Stimulated activated CD4-positive, alpha-beta T cell treated with anti-CD3 and anti-CD28 coated beads, Interleukin-4, amount 100 ng/mL, for 48 hours (primary cell): ENCODE results near the gene OR8B4.
A peak's percentile ranks its signal among the peaks of the same experiment; 100 is the strongest.
"Not testable (repeated sequence)": the region's sequence is repeated elsewhere in the genome, so short reads cannot be mapped to it uniquely, and the experiment has no call there.

ENCODE experiments used
- DNase-seq, 2 donors: peaks; one replicate each; pipeline ENCODE4 v3.0.0-alpha.2; 2020; ENCODE audit warnings: low read depth in 2 of 2

OR8B4 gene

GRCh38 chr11:124409906-124410305, 14.8 kb downstream of the OR8B4 start:
- DNase-seq: no peak

GRCh38 chr11:124405581-124405980, 19.1 kb downstream of the OR8B4 start:
- no peak for DNase-seq

- DNase-seq: not testable (repeated sequence)
Measured at GRCh38 chr11:124403186-124403585, 21.5 kb downstream of the OR8B4 start.

- DNase-seq: peak; percentile 42 to 54
Measured at GRCh38 chr11:124402326-124402922, 22.2 kb downstream of the OR8B4 start.

GRCh38 chr11:124398924-124399323, 25.7 kb downstream of the OR8B4 start, which contains the start of gene OR8B3:
OR8B3 (minus strand) TSS chr11:124399024; CDS start chr11:124397351, 1,673 bp downstream.
- no peak for DNase-seq

- not testable (repeated sequence) for DNase-seq
Measured at GRCh38 chr11:124396847-124397246, 27.8 kb downstream of the OR8B4 start.

GRCh38 chr11:124394408-124394807, 30.3 kb downstream of the OR8B4 start:
- no peak for DNase-seq

- no peak for DNase-seq
Measured at GRCh38 chr11:124384399-124384798, 40.3 kb downstream of the OR8B4 start, which contains the start of gene OR8B2. OR8B2 (minus strand) TSS chr11:124384499; CDS start chr11:124383343, 1,156 bp downstream.

GRCh38 chr11:124382857-124383256, 41.8 kb downstream of the OR8B4 start:
- DNase-seq: not testable (repeated sequence)

- no peak for DNase-seq
Measured at GRCh38 chr11:124380585-124380984, 44.1 kb downstream of the OR8B4 start.

GRCh38 chr11:124376280-124376679, 48.4 kb downstream of the OR8B4 start:
- no peak for DNase-seq
